GM18508 (cell line): Measurements from ENCODE around the gene FAM227A.

ENCODE experiments used
- ATAC-seq: cut with Tn5 transposase; IDR thresholded peaks from one replicate; pipeline ENCODE4 v1.9.1; 2021; ENCODE audit warnings: moderate number of reproducible peaks; ENCODE audit not compliant: insufficient read depth, unreplicated experiment

The FAM227A gene

DNA sequence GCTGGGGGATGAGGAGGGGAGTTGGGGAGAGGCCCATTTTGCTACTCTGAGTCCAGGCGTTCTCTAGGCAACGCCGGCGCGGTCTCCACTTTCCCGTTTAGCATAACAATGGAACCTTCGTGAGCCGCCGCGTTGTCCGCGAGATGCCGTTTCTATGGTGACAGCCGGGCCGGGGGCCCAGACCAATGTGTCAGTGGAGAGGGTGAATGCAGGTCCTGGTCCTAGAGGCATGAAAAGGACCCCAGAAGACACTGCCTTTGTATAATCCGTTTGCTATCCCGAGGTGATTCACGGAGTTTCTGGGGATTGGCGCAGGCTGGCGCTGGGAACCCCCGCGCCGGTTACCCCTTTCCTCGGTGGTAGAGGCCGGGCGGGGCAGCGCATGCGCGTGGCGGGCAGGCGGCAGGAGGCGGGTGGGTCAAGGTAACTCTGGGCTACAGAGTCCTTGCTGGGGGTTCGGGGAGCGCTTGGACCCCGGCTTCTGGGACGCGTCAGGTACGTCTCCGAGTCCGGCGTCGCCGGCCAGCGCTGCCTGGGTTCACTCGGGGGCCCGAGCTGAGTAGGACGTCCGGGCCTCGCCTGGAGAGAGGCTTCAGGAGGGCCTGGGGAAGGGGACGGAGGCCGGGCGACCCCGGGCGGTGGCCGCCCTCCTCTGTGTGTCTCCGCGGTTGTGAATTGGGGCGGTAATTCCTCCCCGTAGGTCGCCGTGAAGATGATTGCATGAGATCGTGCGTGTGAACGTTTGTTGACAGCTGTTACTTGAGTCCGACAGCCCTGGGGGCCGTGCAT, at the start of gene FAM227A, which contains the start of gene CBY1:
Gene FAM227A, minus strand, starts transcription at position 137 of the 789 bp plus-strand sequence. CDS start 6,224 bp downstream, outside the sequence.
Gene CBY1, plus strand, starts transcription at position 383 of the 789 bp plus-strand sequence. CDS start 11,417 bp downstream, outside the sequence.
- ATAC-seq, result peak; percentile 49

DNA sequence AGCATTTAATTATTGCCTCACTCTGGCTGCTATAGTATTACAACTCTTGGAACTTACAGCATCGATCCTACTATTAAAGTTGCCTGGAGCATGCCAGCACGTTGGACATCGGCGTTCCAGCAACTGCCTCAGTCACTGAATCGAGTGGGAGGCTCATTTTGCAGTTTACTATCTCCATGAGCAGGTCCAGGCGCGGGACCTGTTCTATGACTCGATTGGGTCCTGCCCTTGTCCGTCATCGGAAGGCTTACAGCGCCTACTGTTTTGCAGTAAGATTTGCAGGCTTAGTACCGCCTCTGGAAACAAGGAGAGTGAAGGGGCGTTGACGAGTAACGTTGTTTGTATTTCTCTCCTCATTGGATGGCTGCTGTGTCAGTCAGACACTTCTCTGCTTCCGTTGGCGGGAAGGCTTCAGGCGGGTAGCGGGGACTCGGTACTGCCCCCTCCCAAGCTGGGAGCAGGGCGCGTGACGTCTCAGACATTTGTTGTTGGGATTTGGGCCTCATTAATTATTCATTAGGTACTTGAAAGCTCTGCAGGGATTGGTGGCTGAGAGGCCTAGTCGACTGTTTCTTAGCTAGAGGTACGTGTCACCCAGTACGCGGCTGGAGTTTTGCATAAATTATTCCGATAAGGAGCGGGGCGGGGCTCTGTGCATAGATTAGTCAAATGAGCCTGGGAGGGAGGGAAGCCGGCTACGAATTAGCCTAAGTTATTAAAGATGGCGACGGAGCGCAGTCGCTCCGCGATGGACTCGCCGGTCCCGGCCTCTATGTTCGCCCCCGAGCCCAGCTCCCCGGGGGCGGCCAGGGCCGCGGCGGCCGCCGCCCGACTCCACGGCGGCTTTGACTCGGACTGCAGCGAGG, 49.3 kb upstream of the FAM227A start, which contains the start of gene GTPBP1:
Gene GTPBP1, plus strand, starts transcription at position 710 of the 866 bp plus-strand sequence. Its CDS starts 12 bp downstream, at position 722.
- peak; percentile 61 for ATAC-seq

DNA sequence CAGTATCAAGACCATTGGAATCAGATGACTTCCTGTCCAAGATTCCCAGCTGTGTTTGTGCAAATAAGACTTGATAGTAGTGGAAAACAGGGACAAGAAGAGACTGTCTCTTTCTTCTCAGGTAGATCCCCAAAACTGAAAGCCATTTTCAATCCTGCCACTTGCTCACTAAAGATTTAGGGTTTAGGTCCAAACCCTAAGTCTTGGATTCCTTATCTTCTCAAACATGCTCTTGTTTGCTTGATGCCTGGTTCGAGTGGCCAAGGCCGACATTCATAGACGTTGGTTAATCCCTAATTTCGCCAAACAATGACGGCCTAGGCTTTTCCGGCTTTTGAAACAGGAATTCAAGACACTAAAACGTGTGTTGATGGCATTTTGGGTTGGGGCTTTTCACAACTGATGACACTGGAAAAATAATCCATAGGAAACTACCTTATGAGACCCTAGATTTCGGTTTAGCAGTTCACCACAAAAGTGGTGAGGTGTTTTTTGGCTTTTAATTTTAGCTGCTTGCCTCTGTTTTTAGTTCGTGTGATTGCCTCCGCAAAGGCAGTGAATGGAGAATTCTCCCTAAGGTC, 48.6 kb upstream of the FAM227A start:
- no peak for ATAC-seq

DNA sequence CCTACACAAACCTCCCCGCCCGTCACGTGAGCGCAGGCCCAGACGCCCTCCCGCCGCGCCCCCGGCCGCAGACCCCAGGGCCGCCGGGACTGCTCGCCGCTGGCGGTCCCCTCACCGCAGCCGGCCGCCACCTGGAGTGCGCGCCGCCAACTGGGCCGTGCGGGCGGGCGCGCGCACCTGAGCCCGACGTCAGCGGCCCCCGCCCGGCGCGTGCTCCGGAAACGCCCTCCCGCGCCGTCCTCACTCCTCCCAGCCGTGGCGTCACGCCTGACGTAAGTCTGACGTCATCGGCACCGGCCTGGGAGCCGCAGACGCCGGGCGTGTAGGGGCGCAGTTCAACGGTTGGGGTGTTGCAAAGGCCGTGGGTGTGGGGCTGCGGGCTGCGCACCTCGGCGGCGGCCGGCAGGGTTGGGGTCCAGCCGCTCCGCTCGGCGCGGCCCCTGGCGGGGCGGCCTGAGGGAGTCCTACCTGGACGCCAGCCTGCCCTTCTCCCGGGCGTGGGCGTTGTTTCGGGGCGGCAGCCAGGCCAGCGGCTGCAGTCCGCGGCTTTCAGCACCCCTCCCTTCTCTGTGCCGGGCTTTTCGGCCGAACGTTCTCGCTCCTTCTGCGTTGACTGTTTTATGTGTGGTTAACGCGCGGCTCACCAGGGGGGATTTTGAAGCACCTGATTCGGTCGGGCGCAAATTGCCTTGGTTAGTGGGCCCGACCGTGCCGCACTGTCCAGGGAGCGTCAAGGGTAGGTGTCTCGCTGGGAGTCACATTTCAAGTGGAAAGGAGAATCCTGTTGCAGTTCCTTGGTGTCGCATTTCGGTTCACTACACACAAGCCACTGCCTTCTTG, 44.8 kb upstream of the FAM227A start, which contains the start of gene JOSD1:
Gene JOSD1, minus strand, starts transcription at position 155 of the 840 bp plus-strand sequence. CDS start 956 bp downstream, outside the sequence.
- ATAC-seq, result no peak

DNA sequence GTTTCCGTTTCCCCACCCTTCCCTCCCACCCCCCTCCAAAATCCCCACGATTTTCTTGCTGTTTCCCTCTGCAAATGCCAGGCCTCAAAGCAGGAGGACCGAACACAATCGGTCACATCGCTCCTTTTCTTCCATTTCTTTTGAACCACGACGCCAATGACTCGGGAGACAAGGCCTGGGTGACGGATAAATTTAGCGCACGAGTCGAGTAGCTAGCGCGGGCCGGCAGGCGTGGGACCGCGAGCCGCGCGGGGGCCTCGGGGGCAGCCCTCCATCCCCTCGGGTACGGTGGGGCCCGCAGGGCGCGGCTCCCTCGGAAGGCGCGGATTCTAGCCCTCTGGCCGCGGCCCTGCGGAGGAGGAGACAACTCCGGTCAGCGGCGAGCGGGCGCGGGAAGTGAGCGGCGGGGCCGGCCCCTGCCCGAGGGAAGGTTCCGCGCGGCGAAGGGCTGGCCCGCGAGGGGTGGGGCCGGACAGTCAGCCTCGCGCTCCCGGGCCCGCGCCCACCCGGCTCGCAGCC, 44.1 kb upstream of the FAM227A start:
- ATAC-seq, result no peak

DNA sequence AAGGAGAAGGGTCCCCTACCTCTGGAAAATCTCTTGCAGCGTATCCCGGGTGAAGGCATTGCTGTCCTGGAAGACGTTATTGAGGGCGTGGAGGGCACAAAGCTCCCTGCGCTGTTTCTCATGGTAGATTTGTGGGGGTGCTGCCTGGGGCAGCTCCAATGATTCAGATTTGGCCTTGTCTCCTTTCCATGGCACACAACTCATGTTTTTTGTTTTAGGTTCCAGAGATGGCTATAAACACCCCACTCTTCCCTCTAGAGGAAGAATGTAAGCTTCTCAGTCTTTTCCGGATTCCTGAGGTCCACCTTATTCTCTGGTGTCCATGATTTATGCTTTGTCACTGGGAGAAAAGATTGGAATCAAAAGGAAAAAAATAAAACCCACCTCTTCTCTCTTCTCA, 43.6 kb upstream of the FAM227A start:
- ATAC-seq, result no peak

DNA sequence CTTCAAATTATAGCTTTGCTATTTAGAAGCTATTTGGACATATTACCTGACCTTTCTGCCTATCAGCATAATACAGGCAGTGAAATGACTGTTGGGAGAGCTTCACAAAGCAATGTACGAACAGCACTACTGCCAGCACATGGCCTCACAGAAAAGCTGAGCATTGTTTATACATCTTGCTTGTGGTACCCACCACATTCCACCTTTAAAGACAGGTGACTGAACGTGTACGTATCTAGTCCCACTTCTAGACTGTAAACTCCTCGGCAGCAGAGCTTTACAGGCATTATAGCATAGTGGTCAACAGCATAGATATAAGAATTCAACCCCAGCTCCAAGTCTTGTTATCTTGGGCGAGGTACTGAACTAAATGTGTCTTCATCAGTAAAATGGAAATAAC, 43.0 kb upstream of the FAM227A start:
- no peak for ATAC-seq

DNA sequence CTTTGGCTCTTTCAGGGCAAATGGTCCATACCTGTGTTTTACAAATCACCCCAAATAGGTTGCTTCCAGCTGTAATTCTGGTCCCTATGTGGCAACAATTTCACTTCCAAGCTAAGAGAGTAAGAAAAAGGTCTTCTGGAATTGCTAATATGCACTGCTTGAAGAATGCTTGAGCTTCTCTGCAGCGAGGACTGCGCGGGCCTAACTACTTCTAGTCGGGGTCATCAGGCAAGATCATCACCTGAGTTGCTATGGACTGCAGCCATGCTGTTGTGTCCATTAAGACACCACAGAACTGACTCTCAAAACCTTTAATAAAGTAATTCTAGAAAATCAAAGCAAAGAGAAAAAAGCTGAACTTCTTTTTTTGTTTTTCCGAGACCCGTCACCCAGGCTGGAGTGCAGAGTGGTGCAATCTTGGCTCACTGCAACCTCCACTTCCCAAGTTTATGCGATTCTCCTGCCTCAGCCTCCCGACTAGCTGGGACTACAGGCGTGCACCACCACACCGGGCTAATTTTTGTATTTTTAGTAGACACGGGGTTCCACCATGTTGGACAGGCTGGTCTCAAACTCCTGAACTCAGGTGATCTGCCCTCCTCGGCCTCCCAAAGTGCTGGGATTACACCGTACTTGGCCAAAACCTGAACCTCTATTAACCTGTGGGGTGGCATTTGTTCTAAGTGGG, 42.4 kb upstream of the FAM227A start:
- ATAC-seq, result no peak

DNA sequence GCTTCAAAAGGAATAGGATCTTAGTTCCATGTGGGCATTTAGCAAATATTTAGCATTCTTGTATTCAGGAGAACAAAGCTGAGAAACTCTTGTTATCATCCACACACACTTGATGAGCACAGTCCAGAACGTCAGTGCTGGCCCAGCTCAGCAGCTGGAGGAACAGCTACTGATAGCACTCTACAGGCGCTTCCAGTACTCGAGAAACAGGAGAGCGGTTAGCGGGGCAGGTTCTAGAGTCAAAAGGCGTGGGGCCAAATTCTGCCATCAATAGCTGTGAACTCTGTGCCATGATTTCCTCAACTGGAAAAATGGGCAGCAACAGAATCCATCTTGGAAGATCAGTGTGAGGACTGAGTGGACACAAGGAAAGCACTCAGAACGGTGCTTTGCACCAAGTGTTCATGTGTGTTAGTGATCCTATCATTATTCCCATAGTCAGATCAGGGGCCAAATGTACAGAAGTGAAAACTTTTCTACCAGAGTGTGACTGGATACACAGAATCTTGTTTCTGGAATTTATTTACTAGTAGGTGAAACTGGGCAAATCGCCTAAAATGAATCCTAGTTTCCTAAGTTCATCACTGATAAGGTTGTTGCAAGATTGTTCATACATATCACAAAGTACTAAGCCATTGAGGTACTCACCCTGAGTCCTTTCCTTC, 41.4 kb upstream of the FAM227A start:
- no peak for ATAC-seq

DNA sequence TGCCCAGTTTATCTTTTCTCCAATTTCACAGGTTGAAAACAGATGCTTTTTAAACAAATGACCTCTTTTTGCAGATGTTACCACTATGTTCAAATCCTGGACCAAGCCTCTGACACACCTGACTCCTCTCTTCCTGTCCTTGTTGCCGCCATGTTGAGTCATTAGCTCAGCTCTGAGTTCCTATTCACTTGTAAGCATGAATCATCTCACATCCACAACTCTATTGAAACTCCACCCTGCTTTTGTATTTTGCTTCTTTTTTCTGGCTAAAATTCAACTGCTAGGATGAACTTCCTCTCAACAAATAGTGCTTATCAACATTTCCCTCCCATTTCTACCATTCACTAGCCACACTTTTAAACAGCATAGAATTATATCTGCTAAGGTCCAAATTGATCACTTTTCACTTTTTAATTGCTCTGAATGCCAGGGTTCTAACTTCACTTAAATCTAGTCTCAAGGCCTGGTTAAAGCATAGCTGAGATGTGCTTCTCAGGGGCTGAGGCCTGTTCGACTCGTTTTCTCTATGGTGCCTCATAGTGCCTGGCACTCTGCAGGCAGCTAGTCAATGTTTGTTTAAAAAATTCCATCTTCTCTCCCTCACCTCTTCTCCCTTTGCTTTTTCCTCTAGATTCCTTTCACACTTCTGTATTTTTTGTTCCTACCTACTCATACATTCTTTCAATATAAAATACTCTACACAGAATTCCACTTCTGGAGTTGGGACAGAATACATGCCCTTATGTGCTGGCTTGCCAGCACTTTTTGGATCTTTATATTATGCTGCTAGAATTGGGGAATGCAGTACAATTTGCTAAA, 40.6 kb upstream of the FAM227A start:
- no peak for ATAC-seq

DNA sequence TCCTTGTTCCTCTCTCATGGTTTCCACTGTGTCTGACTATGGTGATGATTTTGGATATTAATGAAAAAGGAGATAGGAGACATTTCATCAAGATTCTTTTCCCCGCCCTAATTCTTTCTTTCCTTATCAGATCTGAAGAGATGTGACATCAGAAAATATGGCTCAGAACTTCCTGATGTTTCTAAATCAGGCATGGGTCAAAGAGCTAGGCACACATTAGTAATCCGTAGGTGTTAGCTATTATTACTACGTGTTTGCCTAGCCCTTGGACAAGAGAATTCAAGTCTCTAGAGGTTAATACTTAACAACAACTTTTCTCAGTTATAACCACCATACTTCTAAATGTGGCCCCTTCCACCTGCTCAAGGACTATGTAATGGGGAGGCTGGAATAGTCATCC, 38.7 kb upstream of the FAM227A start:
- ATAC-seq, result no peak

DNA sequence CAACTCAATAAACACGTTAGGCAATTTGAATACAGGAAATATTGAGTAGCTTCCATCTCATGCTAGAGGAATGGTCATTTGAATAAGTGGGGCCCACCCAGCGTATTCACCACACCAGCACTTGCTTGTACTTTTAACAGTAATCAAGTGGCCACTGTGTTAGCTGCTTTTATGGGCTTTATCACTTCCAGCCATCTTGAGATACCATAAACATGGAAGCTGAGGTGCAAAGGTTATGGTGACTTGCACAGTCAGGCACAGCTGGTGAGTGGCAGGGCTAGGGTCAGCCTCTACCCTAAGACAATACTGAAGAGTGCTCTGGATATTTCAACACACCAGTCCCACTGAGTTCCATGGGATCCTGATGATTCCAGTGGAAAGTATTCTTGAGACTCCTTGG, 37.9 kb upstream of the FAM227A start:
- no peak for ATAC-seq

DNA sequence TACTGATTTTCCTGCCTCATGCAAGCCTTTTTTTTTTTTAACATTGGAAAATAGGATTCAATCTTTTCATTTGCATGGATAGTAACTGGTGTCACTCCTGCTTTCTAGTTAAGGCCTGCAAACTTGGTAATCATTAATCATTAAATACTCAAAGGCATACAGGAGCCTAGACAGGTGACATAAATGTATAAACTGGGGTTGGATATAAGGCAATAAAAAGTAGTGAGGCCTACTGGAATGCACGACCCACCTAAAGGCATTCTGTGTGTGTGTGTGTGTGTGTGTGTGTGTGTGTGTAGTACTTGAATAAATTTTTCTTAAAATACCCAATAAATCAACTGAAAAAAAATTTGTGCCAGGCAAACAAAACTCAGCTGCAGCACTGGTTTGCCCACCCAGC, 33.5 kb upstream of the FAM227A start:
- ATAC-seq, result no peak

DNA sequence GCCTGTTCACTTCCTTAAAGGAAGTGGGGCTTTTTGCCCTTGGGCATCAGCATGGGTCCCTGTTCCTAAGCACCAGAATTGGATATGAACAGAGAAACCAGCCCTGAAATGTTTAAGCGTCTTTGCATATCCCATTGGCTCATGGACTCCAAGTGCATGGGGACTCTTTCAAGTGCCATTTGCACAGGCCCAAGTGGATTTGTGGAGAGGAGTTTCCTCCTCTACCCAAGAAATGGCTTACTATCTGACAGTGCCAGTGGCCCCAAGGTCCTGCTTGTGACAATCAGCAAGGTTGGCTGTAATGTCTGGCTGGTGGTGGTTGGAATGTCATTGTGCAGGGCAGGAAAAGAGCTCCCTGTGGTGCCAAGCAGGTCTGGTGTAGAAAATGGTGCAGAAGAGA, 29.6 kb upstream of the FAM227A start:
- no peak for ATAC-seq

DNA sequence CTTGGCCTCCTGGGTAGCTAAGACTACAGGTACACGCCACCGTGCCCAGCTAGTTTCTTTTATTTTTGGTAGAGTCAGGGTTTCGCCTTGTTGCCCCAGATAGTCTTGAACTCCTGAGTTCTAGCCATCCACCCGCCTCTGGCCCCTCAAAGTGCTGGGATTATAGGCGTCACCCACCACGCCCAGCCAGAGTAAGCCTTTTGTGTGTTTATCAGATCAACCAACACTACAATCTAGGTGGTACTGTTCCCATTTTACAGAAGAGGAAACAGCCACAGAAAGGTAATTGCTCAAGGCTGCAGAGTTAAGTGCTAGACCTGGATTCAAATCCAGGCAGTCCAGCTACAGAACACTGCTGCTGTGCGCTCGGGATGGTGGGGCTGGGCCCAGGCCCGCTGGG, 28.7 kb upstream of the FAM227A start:
- no peak for ATAC-seq

DNA sequence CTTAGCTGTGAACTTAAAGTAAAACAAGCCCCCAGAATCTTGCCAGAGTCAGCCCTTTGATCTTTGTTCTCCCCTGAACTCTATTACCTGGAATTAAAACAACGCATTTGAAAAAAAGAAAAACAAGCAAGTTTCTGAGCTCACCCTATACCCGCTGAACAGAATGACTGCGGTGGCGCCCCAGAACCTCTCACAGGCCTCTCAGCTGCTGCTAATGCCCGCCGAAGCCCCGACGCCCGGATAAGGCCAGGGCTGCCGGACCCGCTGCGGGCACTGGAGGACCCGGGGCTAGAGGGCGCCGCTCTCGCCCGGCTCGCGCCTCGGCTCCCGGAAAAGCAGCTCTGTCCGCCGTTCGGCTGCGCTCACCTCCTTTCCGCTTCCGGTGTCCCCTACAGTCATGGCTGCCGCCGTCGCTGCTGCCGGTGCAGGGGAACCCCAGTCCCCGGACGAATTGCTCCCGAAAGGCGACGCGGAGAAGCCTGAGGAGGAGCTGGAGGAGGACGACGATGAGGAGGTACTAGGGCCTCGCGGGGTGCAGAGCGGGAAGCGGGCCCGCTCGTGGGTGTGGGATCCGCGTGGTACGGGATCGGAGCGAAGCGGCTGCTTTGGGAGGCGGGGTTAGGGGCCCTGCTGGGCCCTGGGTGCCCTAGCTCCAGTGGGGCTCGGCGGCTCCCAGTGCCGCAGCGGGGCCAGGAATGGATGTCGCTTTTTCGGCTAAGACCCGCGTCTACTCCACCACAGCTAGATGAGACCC, 25.6 kb upstream of the FAM227A start, which contains the start of gene TOMM22:
Gene TOMM22, plus strand, starts transcription at position 376 of the 754 bp plus-strand sequence. Its CDS starts 22 bp downstream, at position 398.
- ATAC-seq, result no peak

DNA sequence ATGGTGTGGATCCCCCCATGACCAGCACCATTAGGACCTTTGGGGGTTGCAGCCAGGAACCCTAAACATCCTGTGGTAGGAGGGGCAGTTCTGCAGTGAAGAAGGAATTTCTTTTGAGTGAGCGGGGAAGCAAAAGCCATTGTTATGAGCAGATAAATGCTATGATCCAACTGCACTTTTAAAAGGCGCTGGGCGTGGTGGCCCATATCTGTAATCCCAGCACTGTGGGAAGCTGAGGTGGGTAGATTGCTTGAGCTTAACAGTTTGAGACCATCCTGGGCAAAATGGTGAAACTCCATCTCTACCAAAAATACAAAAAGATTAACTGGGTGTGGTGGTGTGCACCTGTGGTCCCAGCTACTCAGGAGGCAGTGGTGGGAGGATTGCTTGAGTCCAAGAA, 19.6 kb upstream of the FAM227A start:
- no peak for ATAC-seq
